NCI-H345 treated with DMSO at 0.1 percent for 48 hours (cell line): Measurements from ENCODE around the gene FGF14.

Source experiments
- DNase-seq: peaks from one replicate; lab custom pipeline; 2025; ENCODE audit not compliant: unreplicated experiment; lab: John Stamatoyannopoulos, UW

Gene FGF14

GRCh38 chr13:101811881-101812280 lies 590.0 kb downstream of the FGF14 start:
- no peak for DNase-seq

- no peak for DNase-seq
Observed at GRCh38 chr13:101811284-101811839, 590.5 kb downstream of the FGF14 start.

- no peak for DNase-seq
Observed at GRCh38 chr13:101799196-101799595, 602.7 kb downstream of the FGF14 start.

- no peak for DNase-seq
Observed at GRCh38 chr13:101798437-101798836, 603.4 kb downstream of the FGF14 start.

GRCh38 chr13:101795460-101795859 lies 606.4 kb downstream of the FGF14 start:
- DNase-seq: no peak

- no peak for DNase-seq
Observed at GRCh38 chr13:101795025-101795424, 606.8 kb downstream of the FGF14 start.

GRCh38 chr13:101792189-101792588 lies 609.7 kb downstream of the FGF14 start:
- no peak for DNase-seq

GRCh38 chr13:101785858-101786257 lies 616.0 kb downstream of the FGF14 start:
- DNase-seq: no peak

GRCh38 chr13:101784313-101784712 lies 617.5 kb downstream of the FGF14 start:
- no peak for DNase-seq

GRCh38 chr13:101783554-101783953 lies 618.3 kb downstream of the FGF14 start:
- no peak for DNase-seq

- DNase-seq: no peak
Observed at GRCh38 chr13:101780211-101780610, 621.6 kb downstream of the FGF14 start.

GRCh38 chr13:101779147-101779546 lies 622.7 kb downstream of the FGF14 start:
- no peak for DNase-seq

GRCh38 chr13:101775267-101775666 lies 626.6 kb downstream of the FGF14 start:
- no peak for DNase-seq

GRCh38 chr13:101774393-101774792 lies 627.5 kb downstream of the FGF14 start:
- no peak for DNase-seq

GRCh38 chr13:101773062-101773461 lies 628.8 kb downstream of the FGF14 start:
- DNase-seq: no peak

GRCh38 chr13:101767131-101767530 lies 634.7 kb downstream of the FGF14 start:
- no peak for DNase-seq

- no peak for DNase-seq
Observed at GRCh38 chr13:101763191-101763590, 638.7 kb downstream of the FGF14 start.

- DNase-seq: peak; percentile 27
Observed at GRCh38 chr13:101757446-101758039, 644.3 kb downstream of the FGF14 start.

- DNase-seq: no peak
Observed at GRCh38 chr13:101755228-101755887, 646.5 kb downstream of the FGF14 start.

- DNase-seq: no peak
Observed at GRCh38 chr13:101752432-101752831, 649.4 kb downstream of the FGF14 start.

- DNase-seq: peak; percentile 91
Observed at GRCh38 chr13:101751488-101751887, 650.4 kb downstream of the FGF14 start.

GRCh38 chr13:101749584-101749983 lies 652.3 kb downstream of the FGF14 start:
- DNase-seq: no peak

GRCh38 chr13:101747039-101747438 lies 654.8 kb downstream of the FGF14 start:
- no peak for DNase-seq
